Measurements from ENCODE around the gene RNF25. TPM values are rescaled to one million over a fixed set of nuclear protein-coding genes. Genes with fewer than 3 reads are reported as not detected.

The RNF25 gene
- total RNA-seq, 4 donors from 2014 or later, result 19.0 to 42.6 (median 23.2) TPM

- no peak for DNase-seq (ENCODE audit: low spot score in 2 of 2)
- H3K9me3 ChIP-seq, result no peaks in the 10 kb centered on the region
- H3K4me1 ChIP-seq, result no peaks in the 10 kb centered on the region
- no peaks in the 10 kb centered on the region for H3K27me3 ChIP-seq
- no peak overlapping the region for H3K4me3 ChIP-seq
- TF ChIP-seq CTCF (IDR thresholded peaks at IDR 0.05), result no peak
- no peak for TF ChIP-seq POLR2AphosphoS5 (IDR thresholded peaks at IDR 0.05)
- TF ChIP-seq EP300 (IDR thresholded peaks at IDR 0.05), result no peak
- no peak for TF ChIP-seq POLR2A (IDR thresholded peaks at IDR 0.05)
- no peak overlapping the region for H3K27ac ChIP-seq
- WGBS, result 92% methylated on average over 4 of the region's 17 CpGs
- peaks cover 92% of the 10 kb centered on the region for H3K36me3 ChIP-seq
Observed at GRCh38 chr2:218642786-218643185, 29.0 kb downstream of the RNF25 start.

- no peaks in the 10 kb centered on the region for H3K9me3 ChIP-seq
- WGBS, result no CpG with 5 or more reads among the region's 18 CpGs
- no peak overlapping the region for H3K4me3 ChIP-seq
- H3K27ac ChIP-seq, result no peak overlapping the region
- peaks cover 92% of the 10 kb centered on the region for H3K36me3 ChIP-seq
- H3K27me3 ChIP-seq, result no peaks in the 10 kb centered on the region
- DNase-seq (ENCODE audit: low spot score in 2 of 2), result no peak
- no peaks in the 10 kb centered on the region for H3K4me1 ChIP-seq
- TF ChIP-seq CTCF (IDR thresholded peaks at IDR 0.05) (no peak), POLR2AphosphoS5 (IDR thresholded peaks at IDR 0.05) (no peak), EP300 (IDR thresholded peaks at IDR 0.05) (no peak), POLR2A (IDR thresholded peaks at IDR 0.05) (no peak)
Observed at GRCh38 chr2:218642121-218642656, 29.6 kb downstream of the RNF25 start.

GRCh38 chr2:218638372-218638771 lies 33.4 kb downstream of the RNF25 start:
- Histone ChIP-seq H3K4me1 (no peaks in the 10 kb centered on the region), H3K36me3 (peaks cover 94% of the 10 kb centered on the region), H3K4me3 (no peak overlapping the region), H3K27me3 (no peaks in the 10 kb centered on the region), H3K9me3 (no peaks in the 10 kb centered on the region), H3K27ac (no peak overlapping the region)
- 99% methylated on average over 13 of the region's 18 CpGs for WGBS
- TF ChIP-seq CTCF (IDR thresholded peaks at IDR 0.05) (no peak), EP300 (IDR thresholded peaks at IDR 0.05) (no peak), POLR2A (IDR thresholded peaks at IDR 0.05) (no peak), POLR2AphosphoS5 (IDR thresholded peaks at IDR 0.05) (no peak)
- DNase-seq (ENCODE audit: low spot score in 2 of 2), result no peak

- Histone ChIP-seq H3K27me3 (no peaks in the 10 kb centered on the region), H3K4me3 (no peak overlapping the region), H3K27ac (no peak overlapping the region), H3K9me3 (no peaks in the 10 kb centered on the region), H3K4me1 (no peaks in the 10 kb centered on the region), H3K36me3 (peaks cover 70% of the 10 kb centered on the region)
- TF ChIP-seq POLR2AphosphoS5 (IDR thresholded peaks at IDR 0.05) (no peak), CTCF (IDR thresholded peaks at IDR 0.05) (no peak), EP300 (IDR thresholded peaks at IDR 0.05) (no peak), POLR2A (IDR thresholded peaks at IDR 0.05) (no peak)
- no peak for DNase-seq (ENCODE audit: low spot score in 2 of 2)
- WGBS, result 86% methylated on average over 5 of the region's 5 CpGs
Observed at GRCh38 chr2:218635719-218636118, 36.1 kb downstream of the RNF25 start.

GRCh38 chr2:218631837-218632236 lies 40.0 kb downstream of the RNF25 start:
- Histone ChIP-seq H3K4me1 (no peaks in the 10 kb centered on the region), H3K36me3 (peaks cover 33% of the 10 kb centered on the region), H3K4me3 (no peak overlapping the region), H3K27ac (no peak overlapping the region), H3K27me3 (no peaks in the 10 kb centered on the region), H3K9me3 (no peaks in the 10 kb centered on the region)
- no peak for DNase-seq (ENCODE audit: low spot score in 2 of 2)
- WGBS, result 78% methylated on average over 4 of the region's 4 CpGs
- TF ChIP-seq CTCF (IDR thresholded peaks at IDR 0.05) (no peak), POLR2A (IDR thresholded peaks at IDR 0.05) (no peak), EP300 (IDR thresholded peaks at IDR 0.05) (no peak), POLR2AphosphoS5 (IDR thresholded peaks at IDR 0.05) (no peak)

Data from suprapubic skin (tissue), 4 donors.